PFSK-1 (cell line): Measurements from ENCODE around the gene ABCC4.

Source experiments
- SIN3A ChIP-seq: IDR thresholded peaks from 2 replicates; pipeline ENCODE4 v1.6.1; 2012; ENCODE audit warnings: mild to moderate bottlenecking, low read length, moderate library complexity, borderline replicate concordance; ENCODE audit not compliant: insufficient read depth
- TAF1 ChIP-seq: IDR thresholded peaks from 2 replicates; pipeline ENCODE4 v1.6.1; 2012; ENCODE audit warnings: low read length, control low read depth, borderline replicate concordance; ENCODE audit not compliant: insufficient read depth

- TF ChIP-seq TAF1: no peak
- no peak for TF ChIP-seq SIN3A
Observed at GRCh38 chr13:95005300-95005699, 296.0 kb downstream of the ABCC4 start.
